C4-2B (cell line): Measurements from ENCODE around the gene TAF1.

Experiments used
- CTCF ChIP-seq: fragments of 450-650 bp; conservative IDR thresholded peaks from 2 replicates; pipeline ENCODE4 v1.5.1; 2017; ENCODE audit warnings: mild to moderate bottlenecking
- ZFX ChIP-seq: fragments of 450-650 bp; IDR thresholded peaks from 2 replicates; pipeline ENCODE4 v1.6.1; 2017

DNA sequence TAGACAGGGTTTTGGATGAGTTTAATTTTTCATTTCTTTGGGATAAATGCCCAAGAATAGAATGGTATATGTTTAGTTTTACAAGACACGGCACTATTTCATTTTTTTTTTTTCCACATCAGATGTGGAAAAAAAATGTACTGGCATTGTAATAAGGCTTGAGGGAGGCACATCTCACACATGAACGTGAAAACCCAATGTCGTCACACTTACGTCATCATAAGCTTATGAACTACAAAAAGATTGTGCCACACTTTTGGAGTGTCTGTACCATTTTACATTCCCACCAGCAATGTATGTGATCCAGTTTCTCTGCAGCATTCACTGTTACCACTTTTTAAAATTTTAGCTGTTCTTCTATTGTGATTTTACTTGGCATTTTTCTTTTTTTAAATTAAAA, 74.2 kb downstream of the TAF1 start:
- no peak for TF ChIP-seq CTCF
- no peak for TF ChIP-seq ZFX
